Right hindlimb (tissue), 1 donor: ENCODE results near the gene KANK2.
A peak's percentile ranks its signal among the peaks of the same experiment; 100 is the strongest.
"Not testable (repeated sequence)": the region's sequence is repeated elsewhere in the genome, so short reads cannot be mapped to it uniquely, and the experiment has no call there.

Experiments
- DNase-seq: peaks from one replicate; pipeline ENCODE4 v3.0.0-alpha.2; 2018

Gene KANK2

GRCh38 chr19:11137542-11138384, 59.6 kb downstream of the KANK2 start:
- DNase-seq: peak; percentile 92

- DNase-seq: no peak
Observed at GRCh38 chr19:11136400-11137101, 60.8 kb downstream of the KANK2 start.

GRCh38 chr19:11131471-11131870, 65.9 kb downstream of the KANK2 start:
- DNase-seq: no peak

- peak; percentile 80 for DNase-seq
Observed at GRCh38 chr19:11130824-11131455, 66.4 kb downstream of the KANK2 start.

GRCh38 chr19:11127905-11128304, 69.4 kb downstream of the KANK2 start:
- no peak for DNase-seq

- DNase-seq: peak; percentile 79
Observed at GRCh38 chr19:11125994-11126685, 71.2 kb downstream of the KANK2 start.

- DNase-seq: not testable (repeated sequence)
Observed at GRCh38 chr19:11124157-11124556, 73.2 kb downstream of the KANK2 start.

GRCh38 chr19:11123114-11123513, 74.2 kb downstream of the KANK2 start:
- DNase-seq: no peak

GRCh38 chr19:11121963-11122362, 75.4 kb downstream of the KANK2 start:
- not testable (repeated sequence) for DNase-seq

- no peak for DNase-seq
Observed at GRCh38 chr19:11116507-11116906, 80.8 kb downstream of the KANK2 start.

- no peak for DNase-seq
Observed at GRCh38 chr19:11115895-11116446, 81.4 kb downstream of the KANK2 start.

- no peak for DNase-seq
Observed at GRCh38 chr19:11115042-11115441, 82.3 kb downstream of the KANK2 start.
